HepG2 (cell line): Measurements from ENCODE around the gene TBC1D2B. TPM values are rescaled to one million over a fixed set of nuclear protein-coding genes. Genes with fewer than 3 reads are reported as not detected.

Experiments
- ATF7-NPFF ChIP-seq: sonication (generic); formaldehyde crosslinking; IDR thresholded peaks from 2 replicates; pipeline ENCODE4 v1.8.1; 2023; ENCODE audit warnings: mild to moderate bottlenecking, low read depth, missing genetic modification reagents, moderate library complexity
- CEBPG ChIP-seq: IDR thresholded peaks from 2 replicates; pipeline ENCODE4 v1.6.1; 2016
- FUBP1 ChIP-seq: sonication (generic); formaldehyde crosslinking; IDR thresholded peaks from 2 replicates; pipeline ENCODE4 v1.5.1; 2020; ENCODE audit warnings: missing genetic modification reagents, mild to moderate bottlenecking, borderline replicate concordance
- HNF1A ChIP-seq, 2 experiments: sonication (generic) in 1 of 2; formaldehyde crosslinking in 1 of 2; IDR thresholded peaks; 2 replicates each; pipeline versions ENCODE4 v1.4.0 to v1.6.1; 2016 to 2020; ENCODE audit warnings: borderline replicate concordance in 1 of 2, low read depth in 1 of 2, mild to moderate bottlenecking in 1 of 2, missing genetic modification reagents in 1 of 2
- MAZ ChIP-seq, 2 experiments: sonication (generic) in 1 of 2; formaldehyde crosslinking in 1 of 2; IDR thresholded peaks; 2 replicates each; pipeline versions ENCODE4 v1.5.0 to v1.6.1; 2012 to 2020; ENCODE audit warnings: low read depth in 2 of 2, mild to moderate bottlenecking in 2 of 2, borderline replicate concordance in 1 of 2, improper control_type of control experiment in 1 of 2, low read length in 1 of 2, missing genetic modification reagents in 1 of 2, moderate library complexity in 1 of 2
- MLLT10 ChIP-seq: sonication (generic); formaldehyde crosslinking; IDR thresholded peaks from 2 replicates; pipeline ENCODE4 v1.4.0; 2020; ENCODE audit warnings: missing genetic modification reagents
- MNT ChIP-seq: fragments of 450-650 bp; IDR thresholded peaks from 2 replicates; pipeline ENCODE4 v1.6.1; 2016
- RCOR2 ChIP-seq: IDR thresholded peaks from 2 replicates; pipeline ENCODE4 v1.6.1; 2016; ENCODE audit warnings: missing biosample characterization, missing genetic modification reagents
- ZBTB2 ChIP-seq: sonication (generic); formaldehyde crosslinking; IDR thresholded peaks from 2 replicates; pipeline ENCODE4 v1.8.0; 2022; ENCODE audit warnings: low read depth, missing genetic modification reagents
- ZFP91 ChIP-seq: sonication (generic); formaldehyde crosslinking; IDR thresholded peaks from 2 replicates; pipeline ENCODE4 v1.9.0; 2022; ENCODE audit warnings: missing genetic modification reagents, mild to moderate bottlenecking, borderline replicate concordance
- ZNF83 ChIP-seq: sonication (generic); formaldehyde crosslinking; IDR thresholded peaks from 2 replicates; pipeline ENCODE4 v1.4.0; 2020; ENCODE audit warnings: missing genetic modification reagents, mild to moderate bottlenecking, borderline replicate concordance
- ZSCAN5A ChIP-seq: sonication (generic); formaldehyde crosslinking; IDR thresholded peaks from 2 replicates; pipeline ENCODE4 v1.8.0; 2022; ENCODE audit warnings: mild to moderate bottlenecking, missing genetic modification reagents, borderline replicate concordance
- polyA plus RNA-seq, 8 experiments: library from polyadenylated mRNA; depleted of rRNA in 3 of 8; stranded (reverse) in 7 of 8; unstranded in 1 of 8; fragments of >200 nt; fragmentation: Illumina TruSeq in 4 of 8; extraction: Trizol in 4 of 8; gene quantifications; 2 replicates each; pipeline versions ENCODE4 v1.2.1 to v1.2.3, GENCODE V29; 2011 to 2016; ENCODE audit warnings: low read depth in 4 of 8, missing spikeins in 1 of 8, mixed read lengths in 1 of 8; ENCODE audit not compliant: insufficient read depth in 1 of 8
- total RNA-seq, 5 experiments: library from RNA; depleted of rRNA; stranded (reverse); fragments of >200 nt; fragmentation: Illumina TruSeq; extraction: Trizol; gene quantifications; 2 replicates each; pipeline ENCODE4 v1.2.3, GENCODE V29; 2016; ENCODE audit warnings: low read depth in 1 of 5

Gene TBC1D2B
- total and polyA plus RNA-seq, 2 of the 13 experiments (the other 11 are each of a cell fraction or from before 2014, with no cell fraction given), result 10.1 to 14.4 TPM

- TF ChIP-seq MAZ (IDR thresholded peaks at IDR 0.05; ENCODE audit: borderline replicate concordance, low read depth, low read length) (0 out of 2 replicates have a peak, but pooled peaks have one; percentile 15), MAZ (CRISPR knock-in tag; IDR thresholded peaks at IDR 0.05; ENCODE audit: low read depth) (0 out of 2 replicates have a peak, but pooled peaks have one; percentile 7), CEBPG (CRISPR knock-in tag) (no peak), ZSCAN5A (CRISPR knock-in tag) (no peak), ZNF83 (no peak), MLLT10 (CRISPR knock-in tag) (no peak), ATF7-NPFF (CRISPR knock-in tag) (peak; percentile 18; the same call in 1 of the 2 replicates), RCOR2 (CRISPR knock-in tag) (no peak), HNF1A (IDR thresholded peaks at IDR 0.05; ENCODE audit: low read depth) (no peak), HNF1A (CRISPR knock-in tag; IDR thresholded peaks at IDR 0.05; ENCODE audit: borderline replicate concordance) (no peak), ZFP91 (CRISPR knock-in tag) (peak; percentile 67; the same call in 1 of the 2 replicates), MNT (no peak), FUBP1 (CRISPR knock-in tag) (no peak), ZBTB2 (CRISPR knock-in tag) (peak; percentile 65; the same call in 1 of the 2 replicates)
Measured at GRCh38 chr15:78077053-78077870, at the start of gene TBC1D2B (continued).
